DND-41 (cell line): ENCODE data around the gene DGKQ.

ENCODE experiments used
- ATAC-seq: fragments of 200-7000 bp; cut with Tn5 transposase; 3 replicates; pipeline ENCODE4 v1.9.1; 2021; ENCODE audit warnings: low read depth; ENCODE audit not compliant: insufficient read depth
- DNase-seq: peaks from one replicate; pipeline ENCODE4 v3.0.0-alpha.2; 2020
- H2AFZ ChIP-seq: 2 replicates; pipeline ENCODE4 v1.6.0; 2012; ENCODE audit warnings: low read depth, low read length
- H3K27ac ChIP-seq: 2 replicates; pipeline ENCODE4 v1.5.1; 2012; ENCODE audit warnings: low read length, inconsistent platforms
- H3K27me3 ChIP-seq: fragments of 200-600 bp; sonication (generic); 2 replicates; pipeline ENCODE4 v1.6.0; 2012; ENCODE audit warnings: low read length, mild to moderate bottlenecking, inconsistent platforms; ENCODE audit not compliant: insufficient read depth, poor library complexity
- H3K36me3 ChIP-seq: 2 replicates; pipeline ENCODE4 v1.5.1; 2012; ENCODE audit warnings: low read length, inconsistent platforms; ENCODE audit not compliant: insufficient read depth
- H3K4me1 ChIP-seq: 2 replicates; pipeline ENCODE4 v1.5.1; 2012; ENCODE audit warnings: mild to moderate bottlenecking, low read length; ENCODE audit not compliant: insufficient read depth
- H3K4me2 ChIP-seq: 2 replicates; pipeline ENCODE4 v1.6.0; 2012; ENCODE audit warnings: mild to moderate bottlenecking, moderate library complexity, low read length, inconsistent platforms; ENCODE audit not compliant: insufficient read depth
- H3K4me3 ChIP-seq, 2 experiments: fragments of 200-600 bp in 1 of 2; shearing (Covaris generic) in 1 of 2; 2 replicates each; pipeline ENCODE4 v1.5.1; 2012 to 2016; ENCODE audit warnings: inconsistent platforms in 2 of 2, low read length in 2 of 2, mild to moderate bottlenecking in 2 of 2, low read depth in 1 of 2, moderate library complexity in 1 of 2
- H3K79me2 ChIP-seq: 2 replicates; pipeline ENCODE4 v1.6.0; 2012; ENCODE audit warnings: low read length, inconsistent platforms; ENCODE audit not compliant: insufficient read depth
- H3K9ac ChIP-seq: 2 replicates; pipeline ENCODE4 v1.6.0; 2012; ENCODE audit warnings: low read depth, mild to moderate bottlenecking, inconsistent platforms, low read length, moderate library complexity
- H3K9me3 ChIP-seq: 2 replicates; pipeline ENCODE4 v1.5.1; 2012; ENCODE audit warnings: low read length, moderate library complexity, mild to moderate bottlenecking, inconsistent platforms; ENCODE audit not compliant: insufficient read depth, severe bottlenecking
- H4K20me1 ChIP-seq: 2 replicates; pipeline ENCODE4 v1.6.0; 2012; ENCODE audit warnings: low read length; ENCODE audit not compliant: insufficient read depth
- CTCF ChIP-seq: IDR thresholded peaks from 2 replicates; pipeline ENCODE4 v1.5.1; 2012; ENCODE audit warnings: borderline replicate concordance, low read length, moderate library complexity, mild to moderate bottlenecking; ENCODE audit not compliant: poor library complexity, severe bottlenecking; ENCODE audit errors: extremely low read depth
- EZH2 ChIP-seq: IDR thresholded peaks from 3 replicates; pipeline ENCODE4 v1.6.1; 2012; ENCODE audit warnings: borderline replicate concordance, low read depth, mild to moderate bottlenecking, moderate library complexity, low read length, inconsistent platforms; ENCODE audit not compliant: severe bottlenecking

The DGKQ gene

GRCh38 chr4:947491-947971 is 25.8 kb downstream of the DGKQ start:
- H3K4me1 ChIP-seq = no peaks in the 10 kb centered on the region
- H3K9ac ChIP-seq = no peak overlapping the region
- no peaks in the 10 kb centered on the region for H3K27me3 ChIP-seq
- no peak for ATAC-seq
- H3K79me2 ChIP-seq = peaks cover 3% of the 10 kb centered on the region; the same call in 1 of the 2 replicates
- H3K4me2 ChIP-seq = no peak overlapping the region
- H3K9me3 ChIP-seq = no peaks in the 10 kb centered on the region
- H3K36me3 ChIP-seq = peaks cover 5% of the 10 kb centered on the region; the same call in 1 of the 2 replicates
- H3K27ac ChIP-seq = no peak overlapping the region
- TF ChIP-seq CTCF (no peak), EZH2 (no peak)
- H3K4me3 ChIP-seq = no peak overlapping the region
- peaks cover 9% of the 10 kb centered on the region for H4K20me1 ChIP-seq
- DNase-seq = no peak
- no peak overlapping the region for H2AFZ ChIP-seq

GRCh38 chr4:946517-947471 is 26.6 kb downstream of the DGKQ start:
- peaks cover 3% of the 10 kb centered on the region; the same call in 1 of the 2 replicates for H3K79me2 ChIP-seq
- no peak for TF ChIP-seq EZH2
- no peak for TF ChIP-seq CTCF
- no peak overlapping the region for H3K27ac ChIP-seq
- peaks cover 9% of the 10 kb centered on the region for H4K20me1 ChIP-seq
- ATAC-seq (no peak), DNase-seq (no peak)
- no peak overlapping the region for H2AFZ ChIP-seq
- H3K4me1 ChIP-seq = no peaks in the 10 kb centered on the region
- no peak overlapping the region for H3K4me2 ChIP-seq
- no peaks in the 10 kb centered on the region for H3K9me3 ChIP-seq
- no peak overlapping the region for H3K9ac ChIP-seq
- no peaks in the 10 kb centered on the region for H3K27me3 ChIP-seq
- H3K4me3 ChIP-seq = no peak overlapping the region
- H3K36me3 ChIP-seq = peaks cover 5% of the 10 kb centered on the region; the same call in 1 of the 2 replicates

- DNase-seq = no peak
- Histone ChIP-seq H3K4me3 (no peak overlapping the region), H3K79me2 (peaks cover 3% of the 10 kb centered on the region; the same call in 1 of the 2 replicates), H3K4me2 (no peak overlapping the region), H2AFZ (no peak overlapping the region), H3K4me1 (no peaks in the 10 kb centered on the region), H3K27ac (no peak overlapping the region), H3K27me3 (no peaks in the 10 kb centered on the region), H3K9ac (no peak overlapping the region), H3K9me3 (no peaks in the 10 kb centered on the region), H4K20me1 (peaks cover 9% of the 10 kb centered on the region), H3K36me3 (no peaks in the 10 kb centered on the region)
- no peak for ATAC-seq
- no peak for TF ChIP-seq EZH2
- no peak for TF ChIP-seq CTCF
Measured at GRCh38 chr4:946103-946450, 27.3 kb downstream of the DGKQ start.
